NCI-H2196 (cell line): ENCODE measurements around the gene PKP4.

Experiments
- DNase-seq: peaks from one replicate; lab custom pipeline; 2025; ENCODE audit not compliant: unreplicated experiment; lab: John Stamatoyannopoulos, UW

PKP4 gene

GRCh38 chr2:158713523-158714138 lies 256.9 kb downstream of the PKP4 start:
- peak; percentile 19 for DNase-seq

- no peak for DNase-seq
Measured at GRCh38 chr2:158714420-158714819, 257.7 kb downstream of the PKP4 start.

- DNase-seq = no peak
Measured at GRCh38 chr2:158715357-158715756, 258.6 kb downstream of the PKP4 start.

GRCh38 chr2:158716121-158716791 lies 259.5 kb downstream of the PKP4 start:
- DNase-seq = no peak

GRCh38 chr2:158716921-158717320 lies 260.2 kb downstream of the PKP4 start:
- DNase-seq = no peak

GRCh38 chr2:158717366-158718195 lies 260.8 kb downstream of the PKP4 start:
- no peak for DNase-seq

- no peak for DNase-seq
Measured at GRCh38 chr2:158718196-158718585, 261.4 kb downstream of the PKP4 start.

- no peak for DNase-seq
Measured at GRCh38 chr2:158718851-158719250, 262.1 kb downstream of the PKP4 start.

- no peak for DNase-seq
Measured at GRCh38 chr2:158719403-158719802, 262.7 kb downstream of the PKP4 start.

- DNase-seq = no peak
Measured at GRCh38 chr2:158722266-158723105, 265.7 kb downstream of the PKP4 start.

GRCh38 chr2:158723181-158723838 lies 266.6 kb downstream of the PKP4 start:
- no peak for DNase-seq

- peak; percentile 45 for DNase-seq
Measured at GRCh38 chr2:158723921-158724802, 267.4 kb downstream of the PKP4 start.

- peak; percentile 59 for DNase-seq
Measured at GRCh38 chr2:158724803-158725381, 268.1 kb downstream of the PKP4 start.

- DNase-seq = peak; percentile 67
Measured at GRCh38 chr2:158725441-158725891, 268.7 kb downstream of the PKP4 start.

- peak; percentile 20 for DNase-seq
Measured at GRCh38 chr2:158726911-158727592, 270.3 kb downstream of the PKP4 start.

- DNase-seq = no peak
Measured at GRCh38 chr2:158728422-158728821, 271.7 kb downstream of the PKP4 start.

GRCh38 chr2:158729451-158729850 lies 272.7 kb downstream of the PKP4 start:
- no peak for DNase-seq

- no peak for DNase-seq
Measured at GRCh38 chr2:158729873-158730620, 273.3 kb downstream of the PKP4 start.
